Fibroblast of mammary gland (primary cell): ENCODE data around the gene EXOC6B.
A peak's percentile ranks its signal among the peaks of the same experiment; 100 is the strongest.

ENCODE experiments used
- DNase-seq: peaks from one replicate; pipeline ENCODE4 v3.0.0-alpha.2; 2010; ENCODE audit warnings: low read depth
- H3K4me3 ChIP-seq: 2 replicates; pipeline ENCODE4 v1.5.1; 2011; ENCODE audit warnings: low read depth, mild to moderate bottlenecking, low read length, moderate library complexity; ENCODE audit not compliant: control insufficient read depth
- CTCF ChIP-seq: conservative IDR thresholded peaks from 2 replicates; pipeline ENCODE4 v1.5.1; 2011; ENCODE audit warnings: low read depth, low read length, inconsistent platforms; ENCODE audit not compliant: control insufficient read depth, insufficient read depth

Gene EXOC6B

GRCh38 chr2:72750977-72751639, 74.7 kb downstream of the EXOC6B start:
- DNase-seq = no peak
- no peak for TF ChIP-seq CTCF
- no peak overlapping the region for H3K4me3 ChIP-seq

- no peak for DNase-seq
- no peak overlapping the region for H3K4me3 ChIP-seq
- no peak for TF ChIP-seq CTCF
Measured at GRCh38 chr2:72750466-72750865, 75.4 kb downstream of the EXOC6B start.

GRCh38 chr2:72747344-72747743, 78.5 kb downstream of the EXOC6B start:
- no peak for DNase-seq
- TF ChIP-seq CTCF = no peak
- H3K4me3 ChIP-seq = no peak overlapping the region

- H3K4me3 ChIP-seq = no peak overlapping the region
- TF ChIP-seq CTCF = peak; percentile 75
- DNase-seq = peak; percentile 73
Measured at GRCh38 chr2:72745679-72746368, 80.0 kb downstream of the EXOC6B start.

- no peak overlapping the region for H3K4me3 ChIP-seq
- DNase-seq = peak; percentile 66
- TF ChIP-seq CTCF = no peak
Measured at GRCh38 chr2:72744049-72744448, 81.8 kb downstream of the EXOC6B start.

GRCh38 chr2:72743481-72743880, 82.4 kb downstream of the EXOC6B start:
- H3K4me3 ChIP-seq = no peak overlapping the region
- DNase-seq = no peak
- TF ChIP-seq CTCF = no peak
